WERI-Rb-1 (cell line): ENCODE results near the gene TIMM10B.

Experiments
- DNase-seq: peaks from one replicate; pipeline ENCODE4 v3.0.0-alpha.2; 2020
- H3K27ac ChIP-seq: fragments of 250-450 bp; sonication (Bioruptor Pico); 2 replicates; pipeline ENCODE4 v1.5.1; 2020; ENCODE audit warnings: mild to moderate bottlenecking, moderate library complexity
- H3K27me3 ChIP-seq: fragments of 250-450 bp; sonication (Bioruptor Pico); 2 replicates; pipeline ENCODE4 v1.5.1; 2021; ENCODE audit warnings: mild to moderate bottlenecking, low read depth, moderate library complexity; ENCODE audit not compliant: insufficient read depth, severe bottlenecking
- H3K36me3 ChIP-seq: fragments of 250-450 bp; sonication (Bioruptor Pico); 2 replicates; pipeline ENCODE4 v1.5.1; 2020; ENCODE audit warnings: mild to moderate bottlenecking, moderate library complexity
- H3K4me3 ChIP-seq: 2 replicates; pipeline ENCODE4 v1.5.1; 2011; ENCODE audit warnings: low read depth, mild to moderate bottlenecking, control low read depth, low read length
- H3K9me3 ChIP-seq: fragments of 250-450 bp; sonication (Bioruptor Pico); 2 replicates; pipeline ENCODE4 v1.5.1; 2021; ENCODE audit warnings: mild to moderate bottlenecking, moderate library complexity; ENCODE audit not compliant: severe bottlenecking
- CTCF ChIP-seq: IDR thresholded peaks from 2 replicates; pipeline ENCODE4 v1.5.1; 2011; ENCODE audit warnings: low read depth, mild to moderate bottlenecking, control low read depth, inconsistent platforms, low read length

The TIMM10B gene

GRCh38 chr11:6481012-6481923 is at the start of gene TIMM10B, which contains the start of gene ARFIP2:
TSS of gene TIMM10B (plus strand) at chr11:6481501. CDS start at chr11:6481517, 16 bp downstream.
TSS of gene ARFIP2 (minus strand) at chr11:6481331. CDS start at chr11:6480421, 910 bp downstream.
- Histone ChIP-seq H3K27ac (peak within 1 kb of the TSS; percentile 76), H3K36me3 (peaks cover 49% of the 10 kb centered on the region), H3K27me3 (no peaks in the 10 kb centered on the region), H3K9me3 (no peaks in the 10 kb centered on the region), H3K4me3 (peak within 1 kb of the TSS; percentile 88)
- peak; percentile 97 for DNase-seq
- no peak for TF ChIP-seq CTCF

GRCh38 chr11:6431861-6432260 is 49.4 kb upstream of the TIMM10B start:
- H3K4me3 ChIP-seq = no peak overlapping the region

GRCh38 chr11:6433998-6434660 is 47.2 kb upstream of the TIMM10B start:
- H3K9me3 ChIP-seq = no peaks in the 10 kb centered on the region
- H3K27me3 ChIP-seq = no peaks in the 10 kb centered on the region
- no peak overlapping the region for H3K4me3 ChIP-seq
- DNase-seq = no peak
- H3K36me3 ChIP-seq = no peaks in the 10 kb centered on the region
- TF ChIP-seq CTCF = no peak
- H3K27ac ChIP-seq = no peak overlapping the region

More at GRCh38 chr11:6431861-6432260, 49.4 kb upstream of the TIMM10B start:
- no peak for TF ChIP-seq CTCF
- H3K9me3 ChIP-seq = no peaks in the 10 kb centered on the region
- DNase-seq = no peak
- no peaks in the 10 kb centered on the region for H3K27me3 ChIP-seq
- H3K27ac ChIP-seq = no peak overlapping the region
- H3K36me3 ChIP-seq = no peaks in the 10 kb centered on the region

- Histone ChIP-seq H3K4me3 (no peak overlapping the region), H3K36me3 (no peaks in the 10 kb centered on the region), H3K9me3 (no peaks in the 10 kb centered on the region), H3K27me3 (no peaks in the 10 kb centered on the region), H3K27ac (no peak overlapping the region)
- DNase-seq = no peak
- TF ChIP-seq CTCF = no peak
These were observed 43.9 kb upstream of the TIMM10B start for GRCh38 chr11:6437423-6437822.

GRCh38 chr11:6437993-6438392 is 43.3 kb upstream of the TIMM10B start:
- Histone ChIP-seq H3K27me3 (no peaks in the 10 kb centered on the region), H3K9me3 (no peaks in the 10 kb centered on the region), H3K4me3 (no peak overlapping the region), H3K36me3 (no peaks in the 10 kb centered on the region), H3K27ac (no peak overlapping the region)
- DNase-seq = no peak
- TF ChIP-seq CTCF = no peak
